GM03348 (cell line): Measurements from ENCODE around the gene AGPAT2.

Source experiments
- DNase-seq: peaks from one replicate; pipeline ENCODE4 v3.0.0; 2012; ENCODE audit warnings: low spot score

Gene AGPAT2

DNA sequence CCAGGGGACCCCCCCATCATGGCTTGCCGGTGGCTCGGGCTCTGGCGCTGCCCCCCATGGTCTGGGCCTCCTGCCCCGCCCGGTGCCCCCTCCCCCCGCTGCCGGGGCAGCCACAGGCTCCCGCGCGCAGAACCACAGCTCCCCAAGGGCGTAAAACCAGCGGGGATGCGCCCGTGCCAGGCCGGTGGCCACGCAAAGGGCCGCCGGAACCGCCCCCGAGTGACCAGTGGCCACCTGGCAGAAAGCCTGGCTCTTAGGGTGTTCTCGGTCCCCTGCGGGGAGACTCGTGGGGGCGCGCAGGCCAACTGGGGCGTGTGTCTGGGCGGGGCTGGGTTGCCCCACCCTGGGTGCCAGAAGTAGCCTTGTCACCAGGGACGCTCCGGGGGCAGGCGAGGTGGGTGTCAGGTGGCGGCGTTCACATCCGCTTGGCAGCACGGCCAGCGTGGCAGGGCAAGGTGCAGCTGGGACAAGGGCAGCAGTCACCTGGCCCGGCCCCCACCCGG is 515 bp upstream of the AGPAT2 start:
- no peak for DNase-seq

DNA sequence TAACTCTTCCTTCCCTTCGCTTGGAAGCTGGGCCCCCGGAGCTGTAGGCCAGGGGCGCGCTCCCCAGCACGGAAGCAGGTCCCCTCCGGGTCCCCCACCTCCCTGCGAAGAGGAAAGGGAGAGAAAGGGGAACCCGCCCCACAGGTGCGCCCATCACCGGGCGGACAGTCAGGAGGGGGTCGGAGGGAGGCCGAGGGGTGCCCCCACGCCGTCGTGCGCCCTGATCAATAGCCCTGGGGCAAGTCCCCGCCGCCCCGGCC is 793 bp downstream of the AGPAT2 start:
- DNase-seq = no peak

GRCh38 chr9:136685790-136686533 is 1.3 kb downstream of the AGPAT2 start:
- peak; percentile 80 for DNase-seq

GRCh38 chr9:136685216-136685615 is 2.0 kb downstream of the AGPAT2 start:
- DNase-seq = no peak

DNA sequence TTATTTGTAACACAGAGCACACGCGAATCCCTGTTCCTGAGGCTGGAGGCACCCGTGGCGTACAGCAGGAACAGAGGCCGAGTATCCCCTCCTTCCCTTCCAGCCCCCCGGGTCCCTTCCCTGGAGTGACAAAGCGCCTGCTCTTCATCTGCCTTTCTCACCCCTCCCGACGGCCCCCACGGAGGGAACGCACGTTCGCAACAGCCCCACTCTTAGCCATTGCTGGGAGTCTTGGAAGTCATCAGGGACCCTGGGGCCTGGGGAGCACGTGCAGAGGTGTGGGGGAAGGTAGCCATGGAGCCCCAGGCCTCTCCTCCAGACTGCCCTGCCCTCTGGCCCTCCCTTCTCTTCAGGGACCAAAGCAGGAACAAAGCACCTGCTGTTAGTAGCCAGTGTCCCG is 2.5 kb downstream of the AGPAT2 start:
- no peak for DNase-seq

GRCh38 chr9:136684339-136684738 is 2.9 kb downstream of the AGPAT2 start:
- no peak for DNase-seq

GRCh38 chr9:136683755-136684154 is 3.5 kb downstream of the AGPAT2 start:
- no peak for DNase-seq

- DNase-seq = no peak
Measured at GRCh38 chr9:136683173-136683745, 4.0 kb downstream of the AGPAT2 start.

DNA sequence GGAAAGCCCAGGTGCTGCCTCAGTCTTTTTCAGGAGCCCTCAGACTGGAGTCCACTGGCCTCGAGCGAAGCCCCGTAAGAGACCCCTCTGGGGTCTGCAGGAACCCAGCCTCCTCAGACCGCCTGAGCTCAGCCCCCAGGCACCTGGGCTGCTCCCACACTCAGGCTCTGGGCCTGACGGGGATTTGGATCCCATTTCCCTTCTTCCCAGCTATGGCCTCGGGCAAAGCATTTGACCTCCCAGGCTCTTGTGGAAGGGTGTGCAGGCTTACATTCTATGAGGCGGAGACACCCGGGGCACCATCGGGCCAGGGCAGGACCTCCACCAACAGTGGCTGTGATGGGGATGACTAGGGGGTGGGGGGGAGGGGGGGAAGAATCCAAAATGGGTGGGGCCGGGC is 4.5 kb downstream of the AGPAT2 start:
- no peak for DNase-seq

- no peak for DNase-seq
Measured at GRCh38 chr9:136681945-136682699, 5.1 kb downstream of the AGPAT2 start.

DNA sequence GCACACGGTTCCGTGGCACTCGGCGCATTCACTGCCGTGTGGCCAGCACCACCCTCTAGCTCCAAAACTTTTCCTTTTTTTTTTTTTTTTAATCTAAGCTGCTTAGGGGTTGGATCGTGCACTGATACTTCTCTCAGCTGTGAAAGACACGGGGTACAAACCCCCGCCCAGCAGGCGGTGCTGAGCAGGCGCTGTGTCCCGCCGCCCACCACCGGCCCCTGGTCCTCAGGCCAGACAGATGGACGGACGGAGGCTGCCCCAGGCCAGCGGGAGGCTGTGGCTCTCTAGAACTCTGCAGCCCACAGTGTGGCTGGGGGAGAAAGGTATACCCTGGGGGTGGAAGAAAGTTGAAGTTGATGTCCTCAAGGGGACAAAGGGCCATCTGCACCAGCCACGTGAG is 6.2 kb downstream of the AGPAT2 start:
- no peak for DNase-seq

GRCh38 chr9:136679431-136679941 is 7.8 kb downstream of the AGPAT2 start:
- DNase-seq = no peak

DNA sequence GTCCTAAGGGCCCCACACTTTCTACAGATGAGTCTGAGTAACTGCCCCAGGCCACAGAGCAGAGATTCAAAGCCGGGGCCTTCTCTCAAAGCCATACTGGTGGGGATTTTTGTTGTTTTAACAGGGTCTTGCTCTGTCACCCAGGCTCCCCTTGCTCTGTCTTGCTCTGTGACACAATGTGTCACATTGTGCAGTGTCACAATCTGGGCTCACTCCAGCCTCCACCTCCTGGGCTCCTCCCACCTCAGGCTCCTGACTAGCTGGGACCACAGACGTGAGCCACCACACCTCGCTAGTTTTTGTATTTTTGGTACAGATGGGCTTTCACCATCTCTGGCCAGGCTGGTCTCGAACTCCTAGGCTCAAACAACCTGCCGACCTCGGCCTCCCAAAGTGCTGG is 8.6 kb downstream of the AGPAT2 start:
- no peak for DNase-seq

GRCh38 chr9:136678034-136678433 is 9.2 kb downstream of the AGPAT2 start:
- DNase-seq = no peak

- DNase-seq = no peak
Measured at GRCh38 chr9:136676920-136677686, 10.2 kb downstream of the AGPAT2 start.

GRCh38 chr9:136676297-136676794 is 10.9 kb downstream of the AGPAT2 start:
- no peak for DNase-seq

DNA sequence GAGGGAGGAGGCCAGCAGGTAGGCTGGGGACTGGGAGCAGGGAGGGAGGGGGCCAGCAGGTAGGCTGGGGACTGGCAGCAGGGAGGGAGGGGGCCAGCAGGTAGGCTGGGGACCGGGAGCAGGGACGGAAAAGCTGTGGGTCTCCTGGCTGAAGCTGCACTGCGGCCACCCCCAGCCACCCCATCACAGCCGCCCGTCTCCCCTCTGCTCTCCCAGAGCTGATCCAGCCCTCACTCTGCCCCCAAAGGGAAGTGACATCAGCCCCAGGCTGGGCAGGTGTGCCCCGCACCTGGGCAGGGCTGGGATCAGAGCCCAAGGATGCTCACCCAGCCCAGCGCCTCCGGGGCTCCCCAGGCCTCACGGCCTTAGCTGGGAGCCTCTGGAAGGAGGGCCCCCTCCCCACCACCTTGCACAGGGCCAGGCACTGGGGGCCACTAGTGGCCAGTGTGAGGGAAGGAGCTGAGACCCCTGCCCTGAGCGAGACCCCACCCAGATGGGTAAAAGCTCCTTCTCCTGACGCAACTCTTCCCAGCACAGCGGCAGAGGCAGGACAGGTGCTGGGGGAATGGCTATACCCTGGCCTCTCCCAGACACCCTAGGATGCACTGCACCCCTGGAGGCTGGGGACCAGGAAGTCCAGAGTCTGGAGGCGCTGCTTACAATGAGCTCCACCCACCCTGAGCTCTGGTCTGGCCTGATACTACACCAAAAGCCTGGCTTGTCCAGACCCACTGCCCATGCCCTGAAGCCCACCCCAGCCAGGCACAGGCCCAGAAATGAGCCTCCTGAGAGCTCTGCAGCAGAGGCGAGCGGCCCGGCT is 11.6 kb downstream of the AGPAT2 start:
- DNase-seq = no peak

DNA sequence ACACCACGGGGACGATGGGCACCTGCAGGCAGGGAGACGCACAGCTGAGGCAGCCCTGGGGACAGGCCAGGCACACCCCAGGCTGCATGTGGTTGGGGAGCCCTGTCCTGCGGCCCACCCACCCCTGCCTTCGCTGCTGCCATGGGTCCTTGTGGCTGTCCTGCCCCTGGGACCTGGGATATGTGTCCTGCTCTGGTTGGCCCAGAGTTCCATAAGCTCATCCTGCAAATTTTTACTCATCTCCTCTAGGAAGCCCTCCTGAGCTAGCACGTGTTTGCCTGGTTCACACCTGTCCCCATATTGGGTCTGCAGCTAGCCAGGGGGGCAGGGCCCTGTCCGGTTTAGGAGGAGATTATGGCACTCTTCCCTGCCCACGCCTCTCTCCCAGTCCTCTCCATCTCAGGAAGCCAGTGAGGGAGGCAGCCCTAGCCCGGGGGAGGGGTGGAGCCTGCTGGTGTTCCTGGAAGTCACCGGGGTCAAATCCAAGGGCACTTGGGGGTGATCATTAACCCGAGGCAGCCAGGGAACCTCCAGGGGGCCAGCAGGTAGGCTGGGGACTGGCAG is 12.4 kb downstream of the AGPAT2 start:
- DNase-seq = no peak

- DNase-seq = no peak
Measured at GRCh38 chr9:136673975-136674785, 13.1 kb downstream of the AGPAT2 start.
